Activated B cell treated with CpG ODN at 0.5 μM for 24 hours (primary cell): ENCODE measurements around the gene PCDHA5. TPM values are rescaled to one million over a fixed set of nuclear protein-coding genes. Genes with fewer than 3 reads are reported as not detected.
"Not testable (repeated sequence)": the region's sequence is repeated elsewhere in the genome, so short reads cannot be mapped to it uniquely, and the experiment has no call there.

Experiments
- ATAC-seq: fragments of 200-7000 bp; cut with Tn5 transposase; one replicate; pipeline ENCODE4 v1.10.0; 2021; ENCODE audit warnings: low read depth, mild to moderate bottlenecking, moderate library complexity
- CTCF ChIA-PET: fragments of 350-600 bp; sonication (Branson Sonifier 250); formaldehyde crosslinking; loops from one replicate; lab custom pipeline; 2021; ENCODE audit warnings: antibody characterized with exemption; lab: Charles Lee
- POLR2A ChIA-PET: fragments of 350-600 bp; sonication (Branson Sonifier 250); formaldehyde crosslinking; loops from one replicate; lab custom pipeline; 2021; ENCODE audit warnings: antibody characterized with exemption; lab: Charles Lee
- DNase-seq: peaks from one replicate; pipeline ENCODE4 v3.0.0; 2022
- H3K27ac Mint-ChIP-seq: one replicate; pipeline ENCODE4 v1.8.0; 2020; ENCODE audit warnings: mixed read lengths
- H3K27me3 Mint-ChIP-seq: one replicate; pipeline ENCODE4 v1.8.0; 2021; ENCODE audit warnings: mixed read lengths
- H3K36me3 Mint-ChIP-seq: one replicate; pipeline ENCODE4 v1.8.0; 2021; ENCODE audit warnings: low read depth, mixed read lengths
- H3K4me1 Mint-ChIP-seq: one replicate; pipeline ENCODE4 v1.8.0; 2021; ENCODE audit warnings: mixed read lengths
- H3K4me3 Mint-ChIP-seq: one replicate; pipeline ENCODE4 v1.8.0; 2020; ENCODE audit warnings: mild to moderate bottlenecking, mixed read lengths
- H3K9me3 Mint-ChIP-seq: one replicate; pipeline ENCODE4 v1.8.0; 2020; ENCODE audit warnings: mixed read lengths
- intact Hi-C: fragments of 100-400 bp; cut with micrococcal nuclease; formaldehyde crosslinking; loops from one replicate; pipeline ENCODE4 v1.15.1; 2024
- total RNA-seq: library from RNA; stranded (reverse); gene quantifications from 2 replicates; pipeline ENCODE4 v1.2.3, GENCODE V29; 2022
- TF ChIP-seq, protein P1 (sequence below): fragments of 200-600 bp; IDR thresholded peaks from one replicate; pipeline ENCODE4 v1.8.0; 2022; ENCODE audit warnings: antibody characterized with exemption, mild to moderate bottlenecking

PCDHA5 gene
- total RNA-seq, 1 donor from 2014 or later, result not detected

GRCh38 chr5:140800816-140801493, 20.5 kb upstream of the PCDHA5 start, which contains the start of gene PCDHA3:
Gene PCDHA3 (plus strand): TSS chr5:140801057.
- no peak for ATAC-seq
- H3K27me3 Mint-ChIP-seq, result peaks cover 5% of the 10 kb centered on the region
- CTCF ChIA-PET, result no interaction called here
- no peak within 1 kb of the TSS for H3K4me3 Mint-ChIP-seq
- no peaks in the 10 kb centered on the region for H3K4me1 Mint-ChIP-seq
- H3K9me3 Mint-ChIP-seq, result peaks cover 18% of the 10 kb centered on the region
- no peak within 1 kb of the TSS for H3K27ac Mint-ChIP-seq
- no peak for DNase-seq
- H3K36me3 Mint-ChIP-seq, result no peaks in the 10 kb centered on the region
- TF ChIP-seq, protein P1, sequence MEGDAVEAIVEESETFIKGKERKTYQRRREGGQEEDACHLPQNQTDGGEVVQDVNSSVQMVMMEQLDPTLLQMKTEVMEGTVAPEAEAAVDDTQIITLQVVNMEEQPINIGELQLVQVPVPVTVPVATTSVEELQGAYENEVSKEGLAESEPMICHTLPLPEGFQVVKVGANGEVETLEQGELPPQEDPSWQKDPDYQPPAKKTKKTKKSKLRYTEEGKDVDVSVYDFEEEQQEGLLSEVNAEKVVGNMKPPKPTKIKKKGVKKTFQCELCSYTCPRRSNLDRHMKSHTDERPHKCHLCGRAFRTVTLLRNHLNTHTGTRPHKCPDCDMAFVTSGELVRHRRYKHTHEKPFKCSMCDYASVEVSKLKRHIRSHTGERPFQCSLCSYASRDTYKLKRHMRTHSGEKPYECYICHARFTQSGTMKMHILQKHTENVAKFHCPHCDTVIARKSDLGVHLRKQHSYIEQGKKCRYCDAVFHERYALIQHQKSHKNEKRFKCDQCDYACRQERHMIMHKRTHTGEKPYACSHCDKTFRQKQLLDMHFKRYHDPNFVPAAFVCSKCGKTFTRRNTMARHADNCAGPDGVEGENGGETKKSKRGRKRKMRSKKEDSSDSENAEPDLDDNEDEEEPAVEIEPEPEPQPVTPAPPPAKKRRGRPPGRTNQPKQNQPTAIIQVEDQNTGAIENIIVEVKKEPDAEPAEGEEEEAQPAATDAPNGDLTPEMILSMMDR, result no peak
- intact Hi-C loops, result no loop called here
- POLR2A ChIA-PET, result no interaction called here

GRCh38 chr5:140801494-140801841, 19.9 kb upstream of the PCDHA5 start:
- H3K4me1 Mint-ChIP-seq, result no peaks in the 10 kb centered on the region
- ChIA-PET CTCF (no interaction called here), POLR2A (no interaction called here)
- DNase-seq (no peak), ATAC-seq (no peak)
- peaks cover 20% of the 10 kb centered on the region for H3K9me3 Mint-ChIP-seq
- no peaks in the 10 kb centered on the region for H3K36me3 Mint-ChIP-seq
- H3K27ac Mint-ChIP-seq, result no peak overlapping the region
- intact Hi-C loops, result no loop called here
- no peak overlapping the region for H3K4me3 Mint-ChIP-seq
- TF ChIP-seq, protein P1, result no peak
- peaks cover 5% of the 10 kb centered on the region for H3K27me3 Mint-ChIP-seq

DNA sequence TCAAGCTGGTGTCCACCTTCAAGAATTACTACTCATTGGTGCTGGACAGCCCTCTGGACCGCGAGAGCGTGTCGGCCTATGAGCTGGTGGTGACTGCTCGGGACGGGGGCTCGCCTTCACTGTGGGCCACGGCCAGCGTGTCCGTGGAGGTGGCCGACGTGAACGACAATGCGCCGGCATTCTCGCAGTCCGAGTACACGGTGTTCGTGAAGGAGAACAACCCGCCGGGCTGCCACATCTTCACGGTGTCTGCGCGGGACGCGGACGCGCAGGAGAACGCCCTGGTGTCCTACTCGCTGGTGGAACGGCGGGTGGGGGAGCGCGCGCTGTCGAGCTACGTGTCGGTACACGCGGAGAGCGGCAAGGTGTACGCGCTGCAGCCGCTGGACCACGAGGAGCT, 19.0 kb upstream of the PCDHA5 start:
- H3K27ac Mint-ChIP-seq, intact Hi-C loops, POLR2A ChIA-PET, H3K27me3 Mint-ChIP-seq, H3K4me1 Mint-ChIP-seq, H3K36me3 Mint-ChIP-seq, H3K4me3 Mint-ChIP-seq, DNase-seq, CTCF ChIA-PET, ATAC-seq: not testable (repeated sequence)
- H3K9me3 Mint-ChIP-seq, result peaks cover 23% of the 10 kb centered on the region

DNA sequence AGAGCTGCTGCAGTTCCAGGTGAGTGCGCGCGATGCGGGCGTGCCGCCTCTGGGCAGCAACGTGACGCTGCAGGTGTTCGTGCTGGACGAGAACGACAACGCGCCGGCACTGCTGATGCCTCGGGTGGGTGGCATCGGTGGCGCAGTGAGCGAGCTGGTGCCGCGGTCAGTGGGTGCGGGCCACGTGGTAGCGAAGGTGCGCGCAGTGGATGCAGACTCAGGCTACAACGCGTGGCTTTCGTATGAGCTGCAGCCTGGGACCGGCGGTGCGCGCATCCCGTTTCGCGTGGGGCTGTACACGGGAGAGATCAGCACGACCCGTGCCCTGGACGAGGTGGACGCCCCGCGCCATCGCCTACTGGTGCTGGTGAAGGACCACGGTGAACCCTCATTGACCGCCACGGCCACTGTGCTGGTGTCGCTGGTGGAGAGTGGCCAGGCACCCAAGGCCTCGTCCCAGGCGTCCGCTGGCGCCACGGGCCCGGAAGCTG, 18.6 kb upstream of the PCDHA5 start:
- Mint-ChIP-seq H3K27ac (no peak overlapping the region), H3K36me3 (no peaks in the 10 kb centered on the region), H3K4me1 (no peaks in the 10 kb centered on the region), H3K9me3 (peaks cover 23% of the 10 kb centered on the region), H3K27me3 (peaks cover 8% of the 10 kb centered on the region), H3K4me3 (no peak overlapping the region)
- no peak for ATAC-seq
- intact Hi-C loops, result no loop called here
- CTCF ChIA-PET, result no interaction called here
- TF ChIP-seq, protein P1, result no peak
- DNase-seq, result no peak
- POLR2A ChIA-PET, result no interaction called here

- H3K9me3 Mint-ChIP-seq, result peaks cover 19% of the 10 kb centered on the region
- peaks cover 8% of the 10 kb centered on the region for H3K27me3 Mint-ChIP-seq
- no peaks in the 10 kb centered on the region for H3K36me3 Mint-ChIP-seq
- H3K4me3 Mint-ChIP-seq, result no peak within 1 kb of the TSS
- CTCF ChIA-PET, result no interaction called here
- no peaks in the 10 kb centered on the region for H3K4me1 Mint-ChIP-seq
- POLR2A ChIA-PET, result no interaction called here
- no peak for ATAC-seq
- DNase-seq, result no peak
- H3K27ac Mint-ChIP-seq, result no peak within 1 kb of the TSS
- TF ChIP-seq, protein P1, result no peak
- intact Hi-C loops, result no loop called here
These were observed 14.3 kb upstream of the PCDHA5 start, which contains the start of gene PCDHA4 for GRCh38 chr5:140806834-140807775. Gene PCDHA4 (plus strand): TSS chr5:140807068.

DNA sequence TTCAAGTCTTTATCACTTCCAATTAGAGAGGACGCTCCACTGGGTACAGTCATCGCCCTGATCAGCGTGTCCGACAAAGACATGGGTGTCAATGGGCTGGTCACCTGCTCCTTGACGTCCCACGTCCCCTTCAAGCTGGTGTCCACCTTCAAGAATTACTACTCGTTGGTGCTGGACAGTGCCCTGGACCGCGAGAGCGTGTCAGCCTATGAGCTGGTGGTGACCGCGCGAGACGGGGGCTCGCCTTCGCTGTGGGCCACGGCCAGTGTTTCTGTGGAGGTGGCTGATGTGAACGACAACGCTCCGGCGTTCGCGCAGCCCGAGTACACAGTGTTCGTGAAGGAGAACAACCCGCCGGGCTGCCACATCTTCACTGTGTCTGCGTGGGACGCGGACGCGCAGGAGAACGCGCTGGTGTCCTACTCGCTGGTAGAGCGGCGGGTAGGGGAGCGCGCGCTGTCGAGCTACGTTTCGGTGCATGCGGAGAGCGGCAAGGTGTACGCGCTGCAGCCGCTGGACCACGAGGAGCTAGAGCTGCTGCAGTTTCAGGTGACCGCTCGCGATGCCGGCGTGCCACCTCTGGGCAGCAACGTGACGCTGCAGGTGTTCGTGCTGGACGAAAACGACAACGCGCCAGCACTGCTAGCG, 13.0 kb upstream of the PCDHA5 start:
- ATAC-seq, H3K27ac Mint-ChIP-seq, CTCF ChIA-PET, H3K27me3 Mint-ChIP-seq, H3K36me3 Mint-ChIP-seq, intact Hi-C loops, POLR2A ChIA-PET, H3K4me1 Mint-ChIP-seq, DNase-seq, H3K4me3 Mint-ChIP-seq: not testable (repeated sequence)
- H3K9me3 Mint-ChIP-seq, result peaks cover 22% of the 10 kb centered on the region
